Kidney (tissue), 14 donors: ENCODE data around the gene CLDN10. TPM values are rescaled to one million over a fixed set of nuclear protein-coding genes. Genes with fewer than 3 reads are reported as not detected.

Experiments used
- DNase-seq, 5 donors: peaks; one replicate each; pipeline ENCODE4 v3.0.0-alpha.2; 2013 to 2020
- FAIRE-seq: peaks from 2 replicates; lab custom pipeline; 2012; peaks lifted over from hg19 to GRCh38; lab: Jason Lieb, UNC
- H3K27ac ChIP-seq, 2 donors: one replicate each; pipeline ENCODE4 v1.7.0; 2013; ENCODE audit warnings: low read depth in 2 of 2, low read length in 2 of 2, inconsistent platforms in 1 of 2
- H3K27me3 ChIP-seq: one replicate; pipeline ENCODE4 v1.7.1; 2013; ENCODE audit warnings: low read length, inconsistent platforms; ENCODE audit not compliant: control insufficient read depth, insufficient read depth
- H3K36me3 ChIP-seq, 3 donors: one replicate each; pipeline versions ENCODE4 v1.7.0 to v1.7.1; 2013; ENCODE audit warnings: low read length in 3 of 3, control low read depth in 1 of 3, inconsistent platforms in 1 of 3; ENCODE audit not compliant: insufficient read depth in 3 of 3, control insufficient read depth in 2 of 3
- H3K4me1 ChIP-seq, 3 donors: one replicate each; pipeline versions ENCODE4 v1.7.0 to v1.7.1; 2013; ENCODE audit warnings: low read length in 3 of 3, inconsistent platforms in 1 of 3, low read depth in 1 of 3; ENCODE audit not compliant: control insufficient read depth in 2 of 3, insufficient read depth in 2 of 3
- H3K4me3 ChIP-seq, 3 donors: one replicate each; pipeline versions ENCODE4 v1.7.0 to v1.8.1; 2013; ENCODE audit warnings: low read length in 3 of 3, control low read depth in 1 of 3, inconsistent platforms in 1 of 3
- H3K9ac ChIP-seq, 3 donors: one replicate each; pipeline versions ENCODE4 v1.7.0 to v1.7.1; 2013; ENCODE audit warnings: low read length in 3 of 3, control low read depth in 1 of 3, inconsistent platforms in 1 of 3
- H3K9me3 ChIP-seq, 3 donors: one replicate each; pipeline versions ENCODE4 v1.7.0 to v1.7.1; 2013; ENCODE audit warnings: low read length in 3 of 3, control low read depth in 1 of 3, inconsistent platforms in 1 of 3; ENCODE audit not compliant: control insufficient read depth in 2 of 3, insufficient read depth in 1 of 3
- CTCF ChIP-seq: IDR thresholded peaks from 3 replicates; pipeline ENCODE4 v1.5.1; 2012; ENCODE audit warnings: mild to moderate bottlenecking, moderate library complexity, borderline replicate concordance; ENCODE audit not compliant: insufficient read depth; ENCODE audit errors: extremely low read depth
- intact Hi-C: fragments of 100-400 bp; cut with DNase I; formaldehyde crosslinking; loops from one replicate; pipeline ENCODE4 v1.11.1; 2022
- polyA plus RNA-seq: library from polyadenylated mRNA; stranded (reverse); fragments of 350-450 nt; fragmentation: Illumina TruSeq; extraction: RNeasy Lipid Tissue Mini Kit (QIAGEN cat#74804); gene quantifications from one replicate; pipeline ENCODE4 v1.2.3, GENCODE V29; 2014; ENCODE audit warnings: low read depth, low replicate concordance; ENCODE audit not compliant: insufficient read depth
- total RNA-seq: library from RNA; stranded (reverse); fragmentation: NEBNext Ultra II Directional; extraction: Animal tissue kit (Norgen Biotek cat#: 25700); gene quantifications from one replicate; pipeline ENCODE4 v1.2.1, GENCODE V29; 2021
- donor health status: control.
- donor health status: control.
- donor health status: control.
- donor health status: control.
- donor health status: control.
- donor health status: DM: yes; HTN: yes; CAD: no.
- donor health status: Normal renal cell carcinoma (clear cell type).

Gene CLDN10
- total and polyA plus RNA-seq, 2 donors from 2014 or later, result 144 to 174 TPM

- DNase-seq (no peak), FAIRE-seq (no peak)
- intact Hi-C loops, result no loop called here
- Histone ChIP-seq H3K9ac (no peak overlapping the region), H3K4me1 (peaks cover 0 to 12% (median 0%) of the 10 kb centered on the region in 3 donors), H3K9me3 (no peaks in the 10 kb centered on the region), H3K27me3 (peaks cover 1% of the 10 kb centered on the region), H3K4me3 (no peak overlapping the region), H3K27ac (no peak overlapping the region), H3K36me3 (no peaks in the 10 kb centered on the region)
- no peak for TF ChIP-seq CTCF
Observed at GRCh38 chr13:95546919-95547318, 5.6 kb upstream of the CLDN10 start.

GRCh38 chr13:95547531-95548167 lies 4.9 kb upstream of the CLDN10 start:
- TF ChIP-seq CTCF, result no peak
- intact Hi-C loops, result no loop called here
- Histone ChIP-seq H3K4me1 (peaks cover 0 to 10% (median 0%) of the 10 kb centered on the region in 3 donors), H3K36me3 (no peaks in the 10 kb centered on the region), H3K27me3 (peaks cover 2% of the 10 kb centered on the region), H3K9ac (no peak overlapping the region), H3K4me3 (no peak overlapping the region), H3K9me3 (no peaks in the 10 kb centered on the region), H3K27ac (no peak overlapping the region)
- DNase-seq (no peak), FAIRE-seq (no peak)

GRCh38 chr13:95552208-95552538 lies 347 bp upstream of the CLDN10 start:
- no peak for FAIRE-seq
- intact Hi-C loops, result no loop called here
- TF ChIP-seq CTCF, result no peak
- DNase-seq, result peak in 1 of 5 donors; percentile 29
- peaks cover 0 to 7% (median 0%) of the 10 kb centered on the region in 3 donors for H3K4me1 ChIP-seq
- H3K9ac ChIP-seq, result no peak overlapping the region
- peak overlapping the region in 1 of 3 donors; percentile 48 for H3K4me3 ChIP-seq
- H3K27ac ChIP-seq, result no peak overlapping the region
- peaks cover 2% of the 10 kb centered on the region for H3K27me3 ChIP-seq
- no peaks in the 10 kb centered on the region for H3K36me3 ChIP-seq
- no peaks in the 10 kb centered on the region for H3K9me3 ChIP-seq
